HepG2 (cell line): ENCODE results near the gene BCAS1. TPM values are rescaled to one million over a fixed set of nuclear protein-coding genes. Genes with fewer than 3 reads are reported as not detected.

ENCODE experiments used
- CCAR2 ChIP-seq: fragments of 200-400 bp; formaldehyde crosslinking; optimal IDR thresholded peaks from 2 replicates; pipeline ENCODE3; 2018; ENCODE audit warnings: low read depth, mild to moderate bottlenecking, low read length, moderate library complexity
- ETV5 ChIP-seq: IDR thresholded peaks from 2 replicates; pipeline ENCODE4 v1.6.1; 2018; ENCODE audit warnings: missing biosample characterization, missing genetic modification reagents, inconsistent platforms, borderline replicate concordance
- JUND ChIP-seq: sonication (generic); formaldehyde crosslinking; IDR thresholded peaks from 2 replicates; pipeline ENCODE4 v1.8.0; 2022; ENCODE audit warnings: mild to moderate bottlenecking, missing genetic modification reagents
- MXD4 ChIP-seq: IDR thresholded peaks from 2 replicates; pipeline ENCODE4 v1.6.1; 2016; ENCODE audit warnings: mild to moderate bottlenecking, missing biosample characterization, missing genetic modification reagents
- PHF20 ChIP-seq: sonication (generic); formaldehyde crosslinking; IDR thresholded peaks from 2 replicates; pipeline ENCODE4 v1.5.0; 2020; ENCODE audit warnings: mild to moderate bottlenecking, missing genetic modification reagents
- SAP130 ChIP-seq: IDR thresholded peaks from 2 replicates; pipeline ENCODE4 v1.6.1; 2016; ENCODE audit warnings: low read depth
- SRF ChIP-seq: IDR thresholded peaks from 2 replicates; pipeline ENCODE4 v1.6.1; 2011; ENCODE audit warnings: mild to moderate bottlenecking, low read depth, low read length, moderate library complexity
- TP53 ChIP-seq: sonication (generic); formaldehyde crosslinking; conservative IDR thresholded peaks from 2 replicates; pipeline ENCODE4 v1.4.0; 2020; ENCODE audit warnings: missing genetic modification reagents
- WIZ ChIP-seq: sonication (generic); formaldehyde crosslinking; IDR thresholded peaks from 2 replicates; pipeline ENCODE4 v1.5.1; 2020; ENCODE audit warnings: mild to moderate bottlenecking, missing genetic modification reagents
- ZNF382 ChIP-seq: sonication (generic); formaldehyde crosslinking; IDR thresholded peaks from 2 replicates; pipeline ENCODE4 v1.5.0; 2020; ENCODE audit warnings: missing genetic modification reagents, mild to moderate bottlenecking, borderline replicate concordance
- ZNF441 ChIP-seq: sonication (generic); formaldehyde crosslinking; IDR thresholded peaks from 2 replicates; pipeline ENCODE4 v1.7.0; 2021; ENCODE audit warnings: missing genetic modification reagents, borderline replicate concordance
- ZNF547 ChIP-seq: sonication (generic); formaldehyde crosslinking; IDR thresholded peaks from 2 replicates; pipeline ENCODE4 v1.5.1; 2020; ENCODE audit warnings: mild to moderate bottlenecking, missing genetic modification reagents
- ZNF773 ChIP-seq: sonication (generic); formaldehyde crosslinking; IDR thresholded peaks from 2 replicates; pipeline ENCODE4 v1.4.0; 2020; ENCODE audit warnings: missing genetic modification reagents, borderline replicate concordance
- ZNF850 ChIP-seq: sonication (generic); formaldehyde crosslinking; conservative IDR thresholded peaks from 2 replicates; pipeline ENCODE4 v1.9.0; 2021; ENCODE audit warnings: mild to moderate bottlenecking, missing genetic modification reagents
- ZNF883 ChIP-seq: sonication (generic); formaldehyde crosslinking; IDR thresholded peaks from 2 replicates; pipeline ENCODE4 v1.5.1; 2020; ENCODE audit warnings: mild to moderate bottlenecking, missing genetic modification reagents; ENCODE audit errors: not compliant biosample characterization
- polyA plus RNA-seq, 8 experiments: library from polyadenylated mRNA; depleted of rRNA in 3 of 8; stranded (reverse) in 7 of 8; unstranded in 1 of 8; fragments of >200 nt; fragmentation: Illumina TruSeq in 4 of 8; extraction: Trizol in 4 of 8; gene quantifications; 2 replicates each; pipeline versions ENCODE4 v1.2.1 to v1.2.3, GENCODE V29; 2011 to 2016; ENCODE audit warnings: low read depth in 4 of 8, missing spikeins in 1 of 8, mixed read lengths in 1 of 8; ENCODE audit not compliant: insufficient read depth in 1 of 8
- total RNA-seq, 5 experiments: library from RNA; depleted of rRNA; stranded (reverse); fragments of >200 nt; fragmentation: Illumina TruSeq; extraction: Trizol; gene quantifications; 2 replicates each; pipeline ENCODE4 v1.2.3, GENCODE V29; 2016; ENCODE audit warnings: low read depth in 1 of 5
- TF ChIP-seq, protein P1 (sequence below): sonication (generic); formaldehyde crosslinking; IDR thresholded peaks from 2 replicates; pipeline ENCODE4 v1.5.0; 2020; ENCODE audit warnings: missing genetic modification reagents
- TF ChIP-seq, protein P2 (sequence below): sonication (generic); formaldehyde crosslinking; conservative IDR thresholded peaks from 2 replicates; pipeline ENCODE4 v1.4.0; 2020; ENCODE audit warnings: missing genetic modification reagents
- TF ChIP-seq, protein P3 (sequence below): sonication (generic); formaldehyde crosslinking; IDR thresholded peaks from 2 replicates; pipeline ENCODE4 v1.4.0; 2020; ENCODE audit warnings: missing genetic modification reagents
- TF ChIP-seq, protein P4 (sequence below): sonication (generic); formaldehyde crosslinking; IDR thresholded peaks from 2 replicates; pipeline ENCODE4 v1.5.1; 2020; ENCODE audit warnings: missing genetic modification reagents, mild to moderate bottlenecking, borderline replicate concordance
- TF ChIP-seq, protein P5 (sequence below): sonication (generic); formaldehyde crosslinking; IDR thresholded peaks from 2 replicates; pipeline ENCODE4 v1.4.0; 2020; ENCODE audit warnings: missing genetic modification reagents
- TF ChIP-seq, protein P6 (sequence below): sonication (generic); formaldehyde crosslinking; IDR thresholded peaks from 2 replicates; pipeline ENCODE4 v1.4.0; 2020; ENCODE audit warnings: missing genetic modification reagents

BCAS1 gene
- total and polyA plus RNA-seq, 2 of the 13 experiments (the other 11 are each of a cell fraction or from before 2014, with no cell fraction given), result 0.55 to 0.91 TPM

DNA sequence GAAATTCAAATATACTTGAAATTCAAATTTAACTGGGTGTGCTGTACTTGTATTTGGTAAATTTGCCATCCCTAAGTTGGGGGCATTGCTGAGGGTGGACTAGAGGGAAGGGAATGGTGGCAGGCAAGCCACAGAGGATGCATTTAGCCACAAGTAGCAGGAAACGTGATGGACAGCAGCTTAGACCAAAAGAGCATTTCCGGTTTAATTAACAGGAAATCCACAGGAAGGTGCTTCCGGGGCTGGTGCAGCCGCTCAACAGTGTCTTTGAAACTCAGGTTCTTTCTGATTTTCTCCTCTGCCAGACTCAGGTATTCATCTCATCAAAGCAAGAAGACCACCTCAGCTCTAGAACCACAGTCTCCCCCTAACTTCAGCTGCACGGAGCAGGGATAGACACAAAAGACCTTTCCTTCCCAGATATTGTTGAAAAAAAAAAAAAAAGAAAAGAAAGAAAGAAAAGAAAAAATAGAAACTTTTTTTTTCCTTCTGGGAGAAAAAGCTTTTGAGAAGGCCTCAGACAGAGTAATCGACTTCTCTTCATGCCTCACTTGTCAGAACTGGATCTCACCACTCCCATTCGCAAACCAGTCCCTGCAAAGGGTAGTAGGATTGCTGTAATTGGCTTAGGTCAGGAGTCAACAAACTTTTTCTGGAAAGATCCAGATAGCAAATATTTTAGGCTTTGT is 8.0 kb upstream of the BCAS1 start (continued):
- TF ChIP-seq, protein P1, sequence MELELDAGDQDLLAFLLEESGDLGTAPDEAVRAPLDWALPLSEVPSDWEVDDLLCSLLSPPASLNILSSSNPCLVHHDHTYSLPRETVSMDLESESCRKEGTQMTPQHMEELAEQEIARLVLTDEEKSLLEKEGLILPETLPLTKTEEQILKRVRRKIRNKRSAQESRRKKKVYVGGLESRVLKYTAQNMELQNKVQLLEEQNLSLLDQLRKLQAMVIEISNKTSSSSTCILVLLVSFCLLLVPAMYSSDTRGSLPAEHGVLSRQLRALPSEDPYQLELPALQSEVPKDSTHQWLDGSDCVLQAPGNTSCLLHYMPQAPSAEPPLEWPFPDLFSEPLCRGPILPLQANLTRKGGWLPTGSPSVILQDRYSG, result no peak
- no peak for TF ChIP-seq JUND (CRISPR knock-in tag)
- TF ChIP-seq SAP130 (CRISPR knock-in tag), result 0 out of 2 replicates have a peak, but pooled peaks have one; percentile 13
- no peak for TF ChIP-seq ZNF441 (CRISPR knock-in tag)
- TF ChIP-seq ZNF382 (CRISPR knock-in tag), result no peak
- TF ChIP-seq ZNF773 (CRISPR knock-in tag), result no peak
- peak; percentile 75; the same call in 1 of the 2 replicates for TF ChIP-seq ETV5 (CRISPR knock-in tag)
- TF ChIP-seq, protein P2, sequence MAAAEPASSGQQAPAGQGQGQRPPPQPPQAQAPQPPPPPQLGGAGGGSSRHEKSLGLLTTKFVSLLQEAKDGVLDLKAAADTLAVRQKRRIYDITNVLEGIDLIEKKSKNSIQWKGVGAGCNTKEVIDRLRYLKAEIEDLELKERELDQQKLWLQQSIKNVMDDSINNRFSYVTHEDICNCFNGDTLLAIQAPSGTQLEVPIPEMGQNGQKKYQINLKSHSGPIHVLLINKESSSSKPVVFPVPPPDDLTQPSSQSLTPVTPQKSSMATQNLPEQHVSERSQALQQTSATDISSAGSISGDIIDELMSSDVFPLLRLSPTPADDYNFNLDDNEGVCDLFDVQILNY (CRISPR knock-in tag), result no peak
- TF ChIP-seq SRF, result peak; percentile 72
- no peak for TF ChIP-seq ZNF883 (CRISPR knock-in tag)
- no peak for TF ChIP-seq CCAR2
- TF ChIP-seq, protein P3, sequence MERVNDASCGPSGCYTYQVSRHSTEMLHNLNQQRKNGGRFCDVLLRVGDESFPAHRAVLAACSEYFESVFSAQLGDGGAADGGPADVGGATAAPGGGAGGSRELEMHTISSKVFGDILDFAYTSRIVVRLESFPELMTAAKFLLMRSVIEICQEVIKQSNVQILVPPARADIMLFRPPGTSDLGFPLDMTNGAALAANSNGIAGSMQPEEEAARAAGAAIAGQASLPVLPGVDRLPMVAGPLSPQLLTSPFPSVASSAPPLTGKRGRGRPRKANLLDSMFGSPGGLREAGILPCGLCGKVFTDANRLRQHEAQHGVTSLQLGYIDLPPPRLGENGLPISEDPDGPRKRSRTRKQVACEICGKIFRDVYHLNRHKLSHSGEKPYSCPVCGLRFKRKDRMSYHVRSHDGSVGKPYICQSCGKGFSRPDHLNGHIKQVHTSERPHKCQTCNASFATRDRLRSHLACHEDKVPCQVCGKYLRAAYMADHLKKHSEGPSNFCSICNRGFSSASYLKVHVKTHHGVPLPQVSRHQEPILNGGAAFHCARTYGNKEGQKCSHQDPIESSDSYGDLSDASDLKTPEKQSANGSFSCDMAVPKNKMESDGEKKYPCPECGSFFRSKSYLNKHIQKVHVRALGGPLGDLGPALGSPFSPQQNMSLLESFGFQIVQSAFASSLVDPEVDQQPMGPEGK (CRISPR knock-in tag), result no peak
- TF ChIP-seq, protein P4, sequence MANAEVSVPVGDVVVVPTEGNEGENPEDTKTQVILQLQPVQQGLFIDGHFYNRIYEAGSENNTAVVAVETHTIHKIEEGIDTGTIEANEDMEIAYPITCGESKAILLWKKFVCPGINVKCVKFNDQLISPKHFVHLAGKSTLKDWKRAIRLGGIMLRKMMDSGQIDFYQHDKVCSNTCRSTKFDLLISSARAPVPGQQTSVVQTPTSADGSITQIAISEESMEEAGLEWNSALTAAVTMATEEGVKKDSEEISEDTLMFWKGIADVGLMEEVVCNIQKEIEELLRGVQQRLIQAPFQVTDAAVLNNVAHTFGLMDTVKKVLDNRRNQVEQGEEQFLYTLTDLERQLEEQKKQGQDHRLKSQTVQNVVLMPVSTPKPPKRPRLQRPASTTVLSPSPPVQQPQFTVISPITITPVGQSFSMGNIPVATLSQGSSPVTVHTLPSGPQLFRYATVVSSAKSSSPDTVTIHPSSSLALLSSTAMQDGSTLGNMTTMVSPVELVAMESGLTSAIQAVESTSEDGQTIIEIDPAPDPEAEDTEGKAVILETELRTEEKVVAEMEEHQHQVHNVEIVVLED, result no peak
- TF ChIP-seq PHF20 (CRISPR knock-in tag), result peak; percentile 56
- TF ChIP-seq MXD4 (CRISPR knock-in tag), result no peak
- TF ChIP-seq TP53 (CRISPR knock-in tag), result no peak
- TF ChIP-seq, protein P5, sequence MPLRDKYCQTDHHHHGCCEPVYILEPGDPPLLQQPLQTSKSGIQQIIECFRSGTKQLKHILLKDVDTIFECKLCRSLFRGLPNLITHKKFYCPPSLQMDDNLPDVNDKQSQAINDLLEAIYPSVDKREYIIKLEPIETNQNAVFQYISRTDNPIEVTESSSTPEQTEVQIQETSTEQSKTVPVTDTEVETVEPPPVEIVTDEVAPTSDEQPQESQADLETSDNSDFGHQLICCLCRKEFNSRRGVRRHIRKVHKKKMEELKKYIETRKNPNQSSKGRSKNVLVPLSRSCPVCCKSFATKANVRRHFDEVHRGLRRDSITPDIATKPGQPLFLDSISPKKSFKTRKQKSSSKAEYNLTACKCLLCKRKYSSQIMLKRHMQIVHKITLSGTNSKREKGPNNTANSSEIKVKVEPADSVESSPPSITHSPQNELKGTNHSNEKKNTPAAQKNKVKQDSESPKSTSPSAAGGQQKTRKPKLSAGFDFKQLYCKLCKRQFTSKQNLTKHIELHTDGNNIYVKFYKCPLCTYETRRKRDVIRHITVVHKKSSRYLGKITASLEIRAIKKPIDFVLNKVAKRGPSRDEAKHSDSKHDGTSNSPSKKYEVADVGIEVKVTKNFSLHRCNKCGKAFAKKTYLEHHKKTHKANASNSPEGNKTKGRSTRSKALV (CRISPR knock-in tag), result no peak
- no peak for TF ChIP-seq ZNF547 (CRISPR knock-in tag)
- TF ChIP-seq WIZ, result peak; percentile 50; the same call in 1 of the 2 replicates
- no peak for TF ChIP-seq ZNF850 (CRISPR knock-in tag)
- TF ChIP-seq, protein P6, sequence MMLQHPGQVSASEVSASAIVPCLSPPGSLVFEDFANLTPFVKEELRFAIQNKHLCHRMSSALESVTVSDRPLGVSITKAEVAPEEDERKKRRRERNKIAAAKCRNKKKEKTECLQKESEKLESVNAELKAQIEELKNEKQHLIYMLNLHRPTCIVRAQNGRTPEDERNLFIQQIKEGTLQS, result no peak
- TF ChIP-seq, all 625 proteins: peak for 16
